Activated CD4-positive, CD25-positive, alpha-beta regulatory T cell (primary cell): Measurements from ENCODE around the gene S100A12.
"Not testable (repeated sequence)": the region's sequence is repeated elsewhere in the genome, so short reads cannot be mapped to it uniquely, and the experiment has no call there.

Experiments used
- DNase-seq, 4 experiments: peaks; one replicate each; lab custom pipeline; 2025; lab: John Stamatoyannopoulos, UW

The S100A12 gene

DNA sequence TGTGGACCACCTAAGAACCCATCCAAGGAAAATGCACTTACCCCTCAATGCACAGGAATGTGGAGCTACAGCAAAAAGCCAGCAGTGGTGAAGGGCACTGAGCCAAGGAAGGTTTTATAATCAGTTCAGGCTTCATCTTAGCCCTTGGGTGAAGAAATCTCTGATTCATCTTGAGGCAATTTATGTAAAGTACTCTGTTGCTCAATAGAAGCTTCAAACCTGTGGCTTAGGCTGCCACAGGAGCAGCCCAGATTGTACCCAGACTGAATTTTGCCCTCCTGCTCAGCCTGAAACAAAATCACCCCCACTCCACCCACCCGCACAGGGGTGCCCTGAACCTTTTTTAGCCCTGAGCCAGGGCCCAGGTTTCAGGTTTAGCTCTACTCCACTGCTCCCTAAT lies at the start of gene S100A12:
Gene S100A12, minus strand, starts transcription at position 111 of the 400 bp plus-strand sequence. CDS start 1,029 bp downstream, outside the sequence.
- DNase-seq: no peak

GRCh38 chr1:153422450-153423068 lies 47.1 kb upstream of the S100A12 start:
- peak; percentile 7 to 47 (median 10) for DNase-seq

DNA sequence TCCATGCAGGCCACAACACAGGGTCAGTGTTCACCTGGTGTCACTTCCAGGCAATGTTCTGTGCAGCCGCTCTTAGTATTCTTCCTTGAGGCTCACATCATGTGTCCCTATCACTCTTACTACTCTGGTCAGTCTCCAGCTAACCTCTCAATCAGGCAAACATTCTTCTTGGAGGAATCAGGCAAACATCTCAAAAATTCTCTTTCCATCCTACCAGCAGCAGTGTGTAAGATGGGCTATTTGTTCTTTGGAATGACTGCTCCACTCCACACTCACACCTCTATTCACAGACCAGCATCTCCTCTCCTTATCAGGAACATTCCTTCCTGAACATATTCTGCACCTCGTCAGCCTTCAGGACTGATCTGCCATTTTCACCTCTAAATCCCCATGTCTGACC lies 44.9 kb upstream of the S100A12 start:
- no peak for DNase-seq

GRCh38 chr1:153419436-153419793 lies 44.0 kb upstream of the S100A12 start:
- not testable (repeated sequence) for DNase-seq

DNA sequence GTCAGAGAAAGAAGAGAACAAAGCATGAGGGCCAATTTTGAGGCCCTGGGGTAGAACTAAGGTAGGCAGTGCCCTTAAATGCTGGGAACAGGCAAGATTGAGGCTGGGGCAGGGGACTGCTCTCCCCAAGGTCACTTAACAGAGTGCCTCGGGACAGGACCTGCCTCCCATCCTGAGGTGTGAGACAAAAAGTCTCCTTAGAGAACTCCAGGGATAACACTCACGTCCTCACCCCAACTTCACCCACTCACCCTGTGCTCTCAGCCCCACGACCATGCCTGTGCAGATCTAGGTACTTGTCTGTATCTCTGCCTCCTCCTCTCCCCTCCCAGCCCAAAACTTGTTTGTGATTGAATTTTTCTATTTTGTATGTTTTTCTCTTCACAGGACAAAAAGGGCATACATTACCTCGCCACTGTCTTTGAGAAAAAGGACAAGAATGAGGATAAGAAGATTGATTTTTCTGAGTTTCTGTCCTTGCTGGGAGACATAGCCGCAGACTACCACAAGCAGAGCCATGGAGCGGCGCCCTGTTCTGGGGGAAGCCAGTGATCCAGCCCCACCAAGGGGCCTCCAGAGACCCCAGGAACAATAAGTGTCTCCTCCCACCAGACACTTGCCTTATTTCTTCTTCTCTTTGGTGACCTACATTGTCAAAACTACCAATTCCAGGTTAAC lies 43.5 kb upstream of the S100A12 start:
- not testable (repeated sequence) for DNase-seq

GRCh38 chr1:153417136-153417888 lies 41.9 kb upstream of the S100A12 start:
- DNase-seq: no peak

- no peak for DNase-seq
Observed at GRCh38 chr1:153415850-153416570, 40.6 kb upstream of the S100A12 start, which contains the start of gene S100A7A. S100A7A (plus strand) TSS chr1:153416520; CDS start chr1:153418083, 1,563 bp downstream.

GRCh38 chr1:153413961-153414360 lies 38.5 kb upstream of the S100A12 start:
- DNase-seq: not testable (repeated sequence)

DNA sequence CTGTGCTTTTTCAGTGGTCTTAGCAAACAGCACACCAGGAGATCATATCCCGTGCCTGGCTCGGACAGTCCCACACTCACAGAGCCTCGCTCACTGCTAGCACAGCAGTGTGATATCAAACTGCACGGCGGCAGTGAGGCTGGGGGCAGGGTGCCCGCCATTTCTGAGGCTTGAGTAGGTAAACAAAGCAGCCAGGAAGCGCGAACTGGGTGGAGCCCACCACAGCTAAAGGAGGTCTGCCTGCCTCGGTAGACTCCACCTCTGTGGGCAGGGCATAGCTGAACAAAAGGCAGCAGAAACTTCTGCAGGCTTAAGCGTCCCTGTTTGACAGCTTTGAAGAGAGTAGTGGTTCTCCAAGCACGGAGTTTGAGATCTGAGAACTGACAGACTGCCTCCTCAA lies 31.9 kb upstream of the S100A12 start:
- not testable (repeated sequence) for DNase-seq

DNA sequence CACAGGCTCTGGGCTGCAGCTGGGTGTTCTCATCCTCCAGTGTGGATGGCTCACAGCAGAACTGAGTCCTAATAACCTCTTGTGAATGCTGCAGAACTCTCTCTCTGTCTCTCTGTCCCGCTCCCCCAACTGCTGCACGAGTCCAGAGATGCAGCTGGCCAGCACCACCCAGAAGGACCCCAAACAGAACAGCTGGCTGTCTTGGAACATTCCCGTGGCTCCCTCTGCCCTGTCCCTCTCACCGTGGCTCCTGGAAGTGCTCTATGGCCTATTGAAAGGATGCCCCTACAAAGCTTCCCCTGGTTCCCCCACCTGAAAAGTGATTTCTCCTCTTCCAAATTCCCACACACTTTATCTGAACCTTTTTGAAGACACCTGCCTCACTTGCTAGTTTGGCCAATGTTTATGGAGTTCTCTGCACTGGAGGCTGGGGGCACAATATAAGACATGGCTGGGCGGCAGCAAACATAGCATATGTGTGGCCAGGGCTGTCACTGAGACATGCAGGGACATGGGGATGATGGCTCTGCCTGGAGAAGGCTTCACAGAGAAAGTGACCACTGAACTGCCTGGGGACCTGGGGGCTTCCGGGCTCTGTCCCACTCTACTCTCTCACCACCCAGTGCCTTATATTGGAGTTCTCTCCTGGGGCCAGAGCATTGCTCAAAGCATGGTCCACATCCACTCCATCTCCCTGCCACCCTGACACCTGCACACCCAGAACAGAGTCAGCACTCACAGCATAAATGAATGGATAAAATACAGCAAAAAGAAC lies 30.6 kb upstream of the S100A12 start:
- DNase-seq: not testable (repeated sequence)

DNA sequence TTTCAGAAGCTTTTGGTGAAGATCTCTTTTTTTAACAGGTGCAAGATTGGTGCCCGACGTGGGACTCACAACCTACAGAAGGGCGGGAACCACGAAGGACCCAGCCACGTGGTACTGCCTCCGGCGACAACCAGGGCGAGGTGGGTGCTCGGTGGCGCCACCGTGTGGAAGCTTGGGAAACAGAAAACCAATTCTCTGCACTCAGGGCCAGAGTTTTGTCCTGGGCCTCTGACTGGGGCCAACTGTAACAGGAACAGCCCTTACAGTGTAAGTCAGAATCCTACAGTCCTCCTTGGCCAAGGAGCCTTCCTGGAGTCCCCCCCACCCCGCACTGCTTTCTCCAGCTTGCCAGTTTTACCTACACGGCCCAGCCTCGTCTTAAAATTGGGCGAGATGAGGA lies 29.3 kb upstream of the S100A12 start:
- peak in 2 of 4 experiments; percentile 9 to 21 for DNase-seq

DNA sequence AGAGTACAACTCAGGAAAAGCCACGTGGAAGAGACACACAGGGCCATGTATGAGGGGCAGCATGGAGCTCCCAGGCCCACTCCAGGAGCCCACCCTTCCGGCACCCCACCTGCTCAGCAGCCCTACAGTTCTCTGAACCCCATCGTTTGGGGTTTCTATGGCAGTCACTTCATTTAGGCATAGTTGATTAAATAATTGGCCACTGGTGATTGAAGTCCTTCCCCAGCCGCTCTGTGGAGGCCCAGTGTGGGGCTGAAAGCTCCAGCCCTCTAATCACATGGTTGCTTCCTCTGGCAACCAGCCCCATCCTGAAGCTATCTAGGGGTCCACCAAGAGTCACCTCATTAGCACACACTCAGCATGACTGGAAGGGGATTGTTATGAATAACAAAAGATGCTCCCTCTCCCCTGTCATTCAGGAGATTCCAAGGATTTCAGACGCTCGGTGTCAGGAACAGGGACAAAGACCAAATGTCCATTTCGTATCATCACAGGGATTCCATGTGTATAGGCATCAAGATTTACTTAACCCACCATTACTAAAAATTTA lies 28.7 kb upstream of the S100A12 start:
- DNase-seq: no peak

GRCh38 chr1:153403421-153404085 lies 28.1 kb upstream of the S100A12 start:
- no peak for DNase-seq

- no peak for DNase-seq
Observed at GRCh38 chr1:153402226-153402625, 26.8 kb upstream of the S100A12 start.

GRCh38 chr1:153401461-153401860 lies 26.0 kb upstream of the S100A12 start:
- no peak for DNase-seq

DNA sequence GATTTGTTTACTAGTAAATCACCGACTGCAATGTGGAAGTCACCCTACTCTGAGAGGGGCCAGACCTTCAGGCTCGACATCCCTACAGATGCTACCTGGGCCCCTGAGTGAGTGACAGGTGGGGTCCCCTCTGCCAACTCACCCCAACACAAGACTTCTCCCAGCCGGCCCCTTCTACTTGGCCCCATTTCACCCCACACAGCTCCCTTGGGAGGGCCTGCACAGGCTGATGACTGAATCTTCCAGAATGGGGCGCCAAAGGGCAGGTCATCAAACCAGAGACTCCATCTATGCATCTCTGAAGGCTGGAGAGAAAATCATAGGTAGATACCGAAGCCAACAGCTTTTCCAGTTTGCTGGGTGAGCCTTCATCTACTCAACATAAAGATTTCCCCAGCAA lies 24.8 kb upstream of the S100A12 start:
- DNase-seq: no peak

DNA sequence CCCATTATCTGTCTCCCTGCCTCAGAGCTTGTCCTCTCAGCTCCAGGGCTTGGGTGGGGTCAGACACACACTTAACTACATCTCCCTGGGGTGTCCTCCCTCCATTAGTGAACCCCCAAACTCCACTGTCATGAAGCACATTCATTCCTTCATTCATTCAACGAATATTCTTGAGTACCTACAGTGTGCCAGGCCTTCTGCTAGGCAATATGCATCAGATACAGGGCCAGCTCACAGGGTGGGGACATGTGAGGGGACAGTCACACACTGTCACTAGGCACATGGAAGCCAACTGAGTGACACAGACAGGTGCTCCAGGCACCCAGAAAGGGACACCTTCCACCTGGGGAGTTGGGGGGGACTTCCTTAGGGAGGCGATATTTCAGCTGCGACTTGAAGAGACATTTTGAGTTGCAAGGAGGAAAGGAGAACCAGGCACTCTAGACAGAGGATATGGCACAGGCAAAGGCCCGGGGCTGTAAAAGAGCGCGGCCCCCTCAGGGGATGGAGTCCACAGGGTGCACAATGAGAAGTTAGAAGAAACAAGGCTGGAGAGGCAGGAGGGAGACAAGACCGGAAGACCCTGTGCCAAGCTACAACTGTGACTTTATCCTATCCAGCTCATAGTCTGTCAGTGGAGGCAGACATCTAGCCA lies 24.1 kb upstream of the S100A12 start:
- no peak for DNase-seq

- DNase-seq: no peak
Observed at GRCh38 chr1:153397924-153398651, 22.7 kb upstream of the S100A12 start.
